MCF 10A (cell line): Measurements from ENCODE around the gene SFN. TPM values are rescaled to one million over a fixed set of nuclear protein-coding genes. Genes with fewer than 3 reads are reported as not detected.
"Not testable (repeated sequence)": the region's sequence is repeated elsewhere in the genome, so short reads cannot be mapped to it uniquely, and the experiment has no call there.

Source experiments
- BruUV-seq: library from RNA; stranded (reverse); fragments of 400-500 nt; replicated peaks from 2 replicates; lab custom pipeline; 2021; lab: Mats Ljungman, UMichigan
- CTCF ChIA-PET: fragments of 300-600 bp; sonication (Branson Sonifier 250); formaldehyde crosslinking; extraction: SDS; loops from one replicate; lab custom pipeline; 2021; ENCODE audit warnings: antibody characterized with exemption, inconsistent platforms; lab: Yijun Ruan, JAX
- POLR2A ChIA-PET: fragments of 300-600, 350-650 bp; sonication (Branson Sonifier 250); formaldehyde crosslinking; extraction: SDS; loops from one replicate; lab custom pipeline; 2020; ENCODE audit warnings: antibody characterized with exemption, inconsistent platforms; lab: Yijun Ruan, JAX
- DNase-seq: peaks from one replicate; pipeline ENCODE4 v3.0.0-alpha.2; 2018; ENCODE audit not compliant: unreplicated experiment
- H3K27ac Mint-ChIP-seq: one replicate; pipeline ENCODE4 v1.8.0; 2022; ENCODE audit warnings: mild to moderate bottlenecking, low read depth, mixed read lengths; ENCODE audit not compliant: unreplicated experiment
- H3K27me3 Mint-ChIP-seq: one replicate; pipeline ENCODE4 v1.8.0; 2022; ENCODE audit warnings: mixed read lengths; ENCODE audit not compliant: insufficient read depth, unreplicated experiment
- H3K36me3 Mint-ChIP-seq: one replicate; pipeline ENCODE4 v1.8.0; 2022; ENCODE audit warnings: mild to moderate bottlenecking, moderate library complexity, mixed read lengths; ENCODE audit not compliant: insufficient read depth, unreplicated experiment
- H3K4me1 Mint-ChIP-seq: one replicate; pipeline ENCODE4 v1.8.0; 2022; ENCODE audit warnings: mixed read lengths; ENCODE audit not compliant: insufficient read depth, unreplicated experiment
- H3K4me3 Mint-ChIP-seq: one replicate; pipeline ENCODE4 v1.8.0; 2022; ENCODE audit warnings: mild to moderate bottlenecking, moderate library complexity, mixed read lengths; ENCODE audit not compliant: unreplicated experiment
- H3K9me3 Mint-ChIP-seq: one replicate; pipeline ENCODE4 v1.8.0; 2022; ENCODE audit warnings: mixed read lengths; ENCODE audit not compliant: unreplicated experiment
- CTCF ChIP-seq: fragments of 200-600 bp; IDR thresholded peaks from one replicate; pipeline ENCODE4 v1.8.0; 2022; ENCODE audit warnings: antibody characterized with exemption, mild to moderate bottlenecking; ENCODE audit not compliant: unreplicated experiment
- intact Hi-C: fragments of 100-400 bp; cut with micrococcal nuclease; formaldehyde crosslinking; loops from 2 replicates; pipeline ENCODE4 v1.14.1; 2022
- total RNA-seq: library from RNA; stranded (reverse); gene quantifications from 2 replicates; pipeline ENCODE4 v1.2.3, GENCODE V29; 2022

SFN gene
- total RNA-seq, 1 experiment from 2014 or later = 337 TPM

- peaks cover 8% of the 10 kb centered on the region for H3K4me1 Mint-ChIP-seq
- POLR2A ChIA-PET = no interaction called here
- no peaks in the 10 kb centered on the region for H3K27me3 Mint-ChIP-seq
- H3K4me3 Mint-ChIP-seq = no peak overlapping the region
- H3K27ac Mint-ChIP-seq = no peak overlapping the region
- intact Hi-C loops = no loop called here
- no peak for DNase-seq
- no TSS peak for BruUV-seq
- H3K9me3 Mint-ChIP-seq = no peaks in the 10 kb centered on the region
- no peak for TF ChIP-seq CTCF
- H3K36me3 Mint-ChIP-seq = peaks cover 22% of the 10 kb centered on the region
- CTCF ChIA-PET = interaction anchor here (0.5 to 1.6 kb wide), 4 partner anchors 14 to 232 kb away, joined by 3 to 5 read pairs (median 3); no protein-coding TSS in a partner anchor
Measured at GRCh38 chr1:26833432-26834405, 29.2 kb upstream of the SFN start.

DNA sequence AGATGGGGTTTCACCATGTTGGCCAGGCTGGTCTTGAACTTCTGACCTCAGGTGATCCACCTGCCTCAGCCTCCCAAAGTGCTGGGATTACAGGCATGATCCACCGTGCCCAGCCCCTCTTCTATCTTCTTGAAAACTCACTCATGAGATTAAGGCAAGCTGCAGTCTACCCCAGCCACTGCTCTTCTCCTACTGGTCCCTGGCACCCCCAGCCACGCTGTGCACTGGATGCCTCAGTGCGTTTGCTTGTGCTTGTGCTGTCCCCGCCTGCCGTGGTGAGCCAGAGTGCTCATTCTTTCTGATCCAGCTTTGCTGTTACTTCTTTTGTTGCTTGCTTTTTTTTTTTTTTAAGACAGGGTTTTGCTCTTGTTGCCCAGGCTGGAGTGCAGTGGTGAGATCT lies 25.3 kb upstream of the SFN start:
- intact Hi-C loops, H3K4me1 Mint-ChIP-seq, POLR2A ChIA-PET, H3K27me3 Mint-ChIP-seq, H3K4me3 Mint-ChIP-seq, BruUV-seq, DNase-seq, H3K27ac Mint-ChIP-seq, H3K9me3 Mint-ChIP-seq: not testable (repeated sequence)
- H3K36me3 Mint-ChIP-seq = peaks cover 38% of the 10 kb centered on the region
- CTCF ChIA-PET = interaction anchor here (0.6 kb wide), 1 partner anchor 28 kb away, joined by 3 read pairs; no protein-coding TSS in a partner anchor

GRCh38 chr1:26838474-26839338 lies 24.2 kb upstream of the SFN start:
- Mint-ChIP-seq H3K4me3 (no peak overlapping the region), H3K27ac (no peak overlapping the region), H3K4me1 (no peaks in the 10 kb centered on the region), H3K27me3 (no peaks in the 10 kb centered on the region), H3K36me3 (peaks cover 40% of the 10 kb centered on the region), H3K9me3 (no peaks in the 10 kb centered on the region)
- intact Hi-C loops = no loop called here
- POLR2A ChIA-PET = no interaction called here
- CTCF ChIA-PET = interaction anchor here (0.6 to 1.5 kb wide), 3 partner anchors 10 to 173 kb away, joined by 3 to 4 read pairs (median 4); no protein-coding TSS in a partner anchor
- no peak for DNase-seq
- TF ChIP-seq CTCF = no peak
- no TSS peak for BruUV-seq

DNA sequence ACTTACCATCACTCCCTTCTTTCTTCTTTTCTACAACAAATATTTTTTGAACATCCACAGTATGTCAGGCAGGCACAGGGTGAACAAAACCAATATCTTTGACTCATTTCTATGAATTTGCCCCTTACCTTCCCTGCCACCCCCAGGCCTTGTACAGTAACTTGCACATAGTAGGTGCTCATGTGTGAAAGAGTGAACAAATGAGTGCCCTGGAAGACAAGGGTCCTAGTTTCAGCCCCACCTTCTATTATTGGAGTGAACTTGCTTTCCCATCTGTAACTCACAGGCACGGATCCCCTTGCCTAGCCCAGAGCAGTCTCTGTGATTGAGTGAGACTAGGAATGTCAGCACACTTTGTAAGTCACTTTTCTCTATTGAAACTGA lies 23.6 kb upstream of the SFN start:
- POLR2A ChIA-PET = interaction anchor here (0.8 kb wide), 1 partner anchor 18 kb away, joined by 3 read pairs; no protein-coding TSS in a partner anchor

More for the DNA sequence above, 23.6 kb upstream of the SFN start:
- Mint-ChIP-seq H3K27me3 (no peaks in the 10 kb centered on the region), H3K4me1 (no peaks in the 10 kb centered on the region), H3K27ac (no peak overlapping the region), H3K9me3 (no peaks in the 10 kb centered on the region), H3K36me3 (peaks cover 43% of the 10 kb centered on the region), H3K4me3 (no peak overlapping the region)
- DNase-seq = no peak
- BruUV-seq = no TSS peak
- intact Hi-C loops = no loop called here
- CTCF ChIA-PET = interaction anchor here (1.5 kb wide), 1 partner anchor 10 kb away, joined by 4 read pairs; no protein-coding TSS in a partner anchor
- no peak for TF ChIP-seq CTCF
